Gastrocnemius medialis (tissue), 4 donors: Measurements from ENCODE around the gene VIM.

Experiments
- POLR2A ChIP-seq, 2 donors: fragments of 450-650 bp; IDR thresholded peaks; one replicate each; pipeline ENCODE4 v1.6.1; 2017; ENCODE audit warnings: antibody characterized with exemption in 2 of 2, mild to moderate bottlenecking in 2 of 2, moderate library complexity in 2 of 2
- TF ChIP-seq, protein P1 (sequence below), 5 experiments: fragments of 450-650 bp in 3 of 5; fragments of 200-600 bp in 2 of 5; sonication (generic) in 2 of 5; IDR thresholded peaks in 4 of 5; conservative IDR thresholded peaks in 1 of 5; 1 replicate in 4 of 5; 2 replicates in 1 of 5; pipeline ENCODE4 v1.5.1; 2016 to 2019; ENCODE audit warnings: antibody characterized with exemption in 5 of 5, mild to moderate bottlenecking in 3 of 5, moderate library complexity in 3 of 5

GRCh38 chr10:17229016-17229716, 1.1 kb downstream of the VIM start:
- TF ChIP-seq, protein P1, sequence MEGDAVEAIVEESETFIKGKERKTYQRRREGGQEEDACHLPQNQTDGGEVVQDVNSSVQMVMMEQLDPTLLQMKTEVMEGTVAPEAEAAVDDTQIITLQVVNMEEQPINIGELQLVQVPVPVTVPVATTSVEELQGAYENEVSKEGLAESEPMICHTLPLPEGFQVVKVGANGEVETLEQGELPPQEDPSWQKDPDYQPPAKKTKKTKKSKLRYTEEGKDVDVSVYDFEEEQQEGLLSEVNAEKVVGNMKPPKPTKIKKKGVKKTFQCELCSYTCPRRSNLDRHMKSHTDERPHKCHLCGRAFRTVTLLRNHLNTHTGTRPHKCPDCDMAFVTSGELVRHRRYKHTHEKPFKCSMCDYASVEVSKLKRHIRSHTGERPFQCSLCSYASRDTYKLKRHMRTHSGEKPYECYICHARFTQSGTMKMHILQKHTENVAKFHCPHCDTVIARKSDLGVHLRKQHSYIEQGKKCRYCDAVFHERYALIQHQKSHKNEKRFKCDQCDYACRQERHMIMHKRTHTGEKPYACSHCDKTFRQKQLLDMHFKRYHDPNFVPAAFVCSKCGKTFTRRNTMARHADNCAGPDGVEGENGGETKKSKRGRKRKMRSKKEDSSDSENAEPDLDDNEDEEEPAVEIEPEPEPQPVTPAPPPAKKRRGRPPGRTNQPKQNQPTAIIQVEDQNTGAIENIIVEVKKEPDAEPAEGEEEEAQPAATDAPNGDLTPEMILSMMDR (IDR thresholded peaks at IDR 0.05 in 4 of 5, conservative IDR thresholded peaks at IDR 0.05 in 1 of 5) = no peak
- TF ChIP-seq POLR2A (IDR thresholded peaks at IDR 0.05) = peak; percentile 44 to 53
